Raji (cell line): ENCODE results near the gene TJP2.

Source experiments
- POLR2A ChIP-seq: IDR thresholded peaks from 2 replicates; pipeline ENCODE4 v1.6.1; 2011; ENCODE audit warnings: low read depth, low read length, control low read depth; ENCODE audit not compliant: insufficient read depth

TJP2 gene

GRCh38 chr9:69222970-69223369 is 48.9 kb downstream of the TJP2 start:
- TF ChIP-seq POLR2A = no peak

DNA sequence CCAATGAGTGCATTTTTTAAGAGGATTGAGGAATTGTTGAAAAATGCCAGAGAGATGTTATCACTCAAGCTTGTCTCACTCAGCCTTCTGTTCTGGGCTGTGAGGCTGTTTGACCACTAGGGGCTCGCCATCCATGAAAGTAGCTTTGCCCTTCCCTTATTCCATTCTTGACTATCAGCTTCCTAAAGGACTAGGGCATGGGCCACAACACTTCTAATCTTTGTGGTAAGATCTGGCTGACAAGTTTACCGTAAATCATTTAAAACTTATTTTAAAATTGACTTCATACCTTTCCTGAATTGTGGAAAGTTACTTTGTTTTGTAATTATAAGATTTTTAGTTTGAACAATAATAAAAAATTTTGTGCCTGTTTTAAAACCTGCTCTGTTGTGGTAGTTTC is 49.5 kb downstream of the TJP2 start:
- no peak for TF ChIP-seq POLR2A

DNA sequence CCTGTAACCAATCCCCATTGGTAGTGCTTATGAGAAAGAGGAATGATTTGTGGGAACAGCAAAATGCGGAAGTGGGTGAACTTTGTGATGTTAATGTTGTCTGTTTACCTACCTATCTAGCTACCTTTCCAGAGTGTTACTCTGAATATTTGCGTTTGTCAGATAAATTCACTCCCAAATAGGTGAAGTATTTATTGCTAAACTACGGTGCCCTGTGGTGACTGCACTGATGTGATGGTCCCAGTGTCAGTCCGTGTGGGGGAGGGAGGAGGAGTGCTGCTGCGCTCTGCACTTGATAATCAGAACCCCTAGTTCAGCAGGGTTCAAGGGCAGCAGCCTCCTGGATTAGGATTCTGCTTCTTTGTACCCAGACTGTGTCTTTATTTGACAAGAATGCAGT is 55.3 kb downstream of the TJP2 start:
- no peak for TF ChIP-seq POLR2A

GRCh38 chr9:69232135-69232534 is 58.1 kb downstream of the TJP2 start:
- TF ChIP-seq POLR2A = no peak

DNA sequence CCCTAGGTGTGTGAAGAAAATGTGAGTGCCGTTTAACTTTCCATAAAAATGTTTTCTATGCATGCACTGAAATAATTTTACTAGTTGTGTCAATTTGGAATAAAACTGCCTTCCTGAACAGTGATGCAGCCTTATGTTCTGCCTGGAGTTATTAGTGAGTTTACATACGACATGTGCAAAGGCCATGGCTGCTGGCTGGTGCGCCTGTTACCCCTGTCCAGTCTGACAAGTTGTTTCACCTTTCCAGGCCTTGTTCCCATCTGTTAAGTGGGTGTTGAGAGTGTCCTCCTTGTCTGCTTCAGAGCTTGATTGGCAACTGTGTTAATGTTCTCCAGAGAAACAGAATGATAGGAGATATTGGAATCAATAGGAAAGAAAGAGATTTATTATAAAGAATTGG is 60.6 kb downstream of the TJP2 start:
- no peak for TF ChIP-seq POLR2A

- no peak for TF ChIP-seq POLR2A
Observed at GRCh38 chr9:69236188-69236587, 62.1 kb downstream of the TJP2 start.

DNA sequence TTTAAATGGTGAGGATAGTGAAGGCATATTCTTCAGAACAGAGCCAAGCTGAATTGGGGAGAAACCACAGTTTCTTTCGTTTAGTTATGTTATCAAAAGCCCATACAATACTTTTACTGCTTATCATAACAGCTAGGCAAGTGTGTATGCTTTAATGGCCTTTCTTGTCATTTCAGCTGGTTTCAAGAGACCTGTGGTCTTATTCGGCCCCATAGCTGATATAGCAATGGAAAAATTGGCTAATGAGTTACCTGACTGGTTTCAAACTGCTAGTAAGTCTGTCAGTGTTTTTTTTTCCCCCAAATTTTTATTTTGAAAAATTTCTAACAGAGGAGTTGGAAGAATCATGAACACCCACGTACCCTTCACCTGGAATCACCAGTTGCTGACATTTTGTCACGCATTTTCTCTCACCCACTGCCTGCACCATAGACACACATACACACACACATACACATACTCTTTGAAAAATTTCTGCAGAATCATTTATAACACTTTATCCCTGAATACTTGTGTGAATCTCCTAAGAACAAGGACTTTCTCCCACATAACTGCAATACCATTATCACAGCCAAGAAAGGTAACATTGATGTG is 63.7 kb downstream of the TJP2 start:
- no peak for TF ChIP-seq POLR2A

DNA sequence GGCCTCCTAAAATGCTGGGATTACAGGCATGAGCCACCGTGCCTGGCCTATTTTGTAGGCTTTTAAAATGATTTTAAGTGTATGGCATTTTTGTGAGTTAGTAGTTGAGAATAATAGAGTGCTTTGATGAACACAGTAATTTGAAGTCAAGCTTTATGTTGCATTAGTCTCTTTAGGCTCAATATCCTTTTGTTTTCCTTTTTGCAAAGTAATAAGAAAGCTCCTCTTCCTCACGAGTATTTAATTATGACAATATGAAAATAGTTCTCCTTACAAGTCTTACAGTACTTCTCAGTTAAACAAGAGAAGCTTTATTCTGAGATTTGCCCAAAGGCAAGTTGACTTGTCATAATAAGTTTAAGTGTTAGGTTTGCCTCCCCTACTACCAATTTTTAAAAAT is 69.0 kb downstream of the TJP2 start:
- TF ChIP-seq POLR2A = no peak

GRCh38 chr9:69246629-69247028 is 72.6 kb downstream of the TJP2 start:
- TF ChIP-seq POLR2A = no peak

GRCh38 chr9:69248005-69248404 is 73.9 kb downstream of the TJP2 start:
- no peak for TF ChIP-seq POLR2A

GRCh38 chr9:69249337-69249736 is 75.3 kb downstream of the TJP2 start:
- no peak for TF ChIP-seq POLR2A

DNA sequence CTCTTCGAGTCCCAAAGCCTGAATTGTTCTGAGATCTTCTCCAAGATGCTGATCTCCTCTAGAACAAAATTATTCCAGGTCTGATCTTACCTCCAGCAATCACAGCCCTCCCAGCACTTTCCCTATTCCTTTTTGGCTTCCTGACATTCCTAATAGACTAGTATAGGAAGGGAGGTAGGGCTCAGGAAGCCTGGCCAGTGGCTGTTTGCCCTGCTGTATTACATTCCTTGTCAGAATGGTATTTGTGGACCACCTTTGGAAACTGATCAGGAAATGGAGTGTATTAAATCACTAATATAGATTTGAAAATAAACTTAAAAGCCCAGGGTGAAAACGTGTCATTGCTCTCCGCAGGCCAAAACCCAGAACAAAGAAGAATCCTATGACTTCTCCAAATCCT is 76.6 kb downstream of the TJP2 start:
- TF ChIP-seq POLR2A = no peak

GRCh38 chr9:69252436-69252835 is 78.4 kb downstream of the TJP2 start:
- no peak for TF ChIP-seq POLR2A

DNA sequence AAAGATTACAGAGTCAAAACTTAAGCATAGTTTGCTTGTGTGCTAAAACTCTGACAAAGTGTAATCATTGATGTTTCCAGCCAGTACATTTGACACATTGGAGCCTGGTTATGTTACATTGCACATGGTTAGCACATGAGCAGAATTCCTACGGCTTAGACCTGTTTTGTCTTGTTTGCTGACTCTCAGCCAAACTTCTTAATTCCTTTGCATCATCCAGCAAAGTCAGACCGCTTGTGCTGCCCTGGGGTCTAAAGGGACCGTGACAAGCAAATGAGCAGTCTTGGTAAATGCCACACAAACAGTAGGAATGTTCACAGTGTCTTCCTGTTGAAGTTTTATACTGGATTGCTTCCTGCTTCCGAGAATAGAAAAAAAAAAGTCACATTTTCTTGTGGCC is 79.0 kb downstream of the TJP2 start:
- no peak for TF ChIP-seq POLR2A

GRCh38 chr9:69254223-69254622 is 80.1 kb downstream of the TJP2 start:
- no peak for TF ChIP-seq POLR2A

DNA sequence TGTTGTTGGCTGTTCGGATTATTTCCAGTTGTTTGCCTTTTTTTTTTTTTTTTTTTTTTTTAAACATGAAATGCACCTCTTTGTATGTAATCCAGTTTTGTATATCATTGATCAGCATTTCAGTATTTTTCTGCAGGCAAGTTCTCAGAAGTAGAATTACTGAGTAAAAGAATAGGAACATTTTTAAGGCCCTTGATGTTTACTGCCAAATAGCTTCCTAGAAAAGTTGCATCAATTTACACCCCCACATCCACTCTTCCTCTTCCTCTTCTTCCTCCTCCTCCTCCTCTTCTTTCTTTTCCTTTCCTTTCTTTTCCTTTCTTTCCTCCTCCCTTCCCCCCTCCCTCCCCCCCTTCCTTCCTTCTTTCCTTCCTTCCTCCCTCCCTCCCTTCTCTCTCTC is 81.5 kb downstream of the TJP2 start:
- no peak for TF ChIP-seq POLR2A

GRCh38 chr9:69258551-69258950 is 84.5 kb downstream of the TJP2 start:
- TF ChIP-seq POLR2A = no peak
